HepG2 (cell line): ENCODE data around the gene CTU2. TPM values are rescaled to one million over a fixed set of nuclear protein-coding genes. Genes with fewer than 3 reads are reported as not detected.
A peak's percentile ranks its signal among the peaks of the same experiment; 100 is the strongest.

ENCODE experiments used
- FOXA1 ChIP-seq, 2 experiments: fragments of 450-650 bp in 1 of 2; sonication (generic) in 1 of 2; formaldehyde crosslinking in 1 of 2; IDR thresholded peaks; 2 replicates each; pipeline versions ENCODE4 v1.4.0 to v1.6.1; 2016 to 2020; ENCODE audit warnings: missing genetic modification reagents in 1 of 2
- GZF1 ChIP-seq: sonication (generic); formaldehyde crosslinking; IDR thresholded peaks from 2 replicates; pipeline ENCODE4 v1.5.1; 2020; ENCODE audit warnings: mild to moderate bottlenecking, missing genetic modification reagents
- HNRNPL ChIP-seq: fragments of 200-400 bp; formaldehyde crosslinking; IDR thresholded peaks from 2 replicates; pipeline ENCODE4 v1.6.1; 2017; ENCODE audit warnings: mild to moderate bottlenecking, low read depth, low read length
- KDM4B ChIP-seq: sonication (generic); formaldehyde crosslinking; IDR thresholded peaks from 2 replicates; pipeline ENCODE4 v1.4.0; 2020; ENCODE audit warnings: missing genetic modification reagents
- KMT2B ChIP-seq: IDR thresholded peaks from 2 replicates; pipeline ENCODE4 v1.6.1; 2016; ENCODE audit warnings: missing genetic modification reagents, missing compliant biosample characterization
- MXD3 ChIP-seq: IDR thresholded peaks from 2 replicates; pipeline ENCODE4 v1.6.1; 2016; ENCODE audit warnings: mild to moderate bottlenecking, missing biosample characterization, missing genetic modification reagents
- NRL ChIP-seq: sonication (generic); formaldehyde crosslinking; IDR thresholded peaks from 2 replicates; pipeline ENCODE4 v1.5.0; 2020; ENCODE audit warnings: missing genetic modification reagents, mild to moderate bottlenecking, moderate library complexity, borderline replicate concordance
- PBX3 ChIP-seq: sonication (generic); formaldehyde crosslinking; IDR thresholded peaks from 2 replicates; pipeline ENCODE4 v1.8.1; 2023; ENCODE audit warnings: missing genetic modification reagents, inconsistent platforms, borderline replicate concordance
- PRDM10 ChIP-seq: sonication (generic); formaldehyde crosslinking; IDR thresholded peaks from 2 replicates; pipeline ENCODE4 v1.4.0; 2020; ENCODE audit warnings: low read depth, missing genetic modification reagents
- SAFB2 ChIP-seq: sonication (generic); formaldehyde crosslinking; IDR thresholded peaks from 2 replicates; pipeline ENCODE4 v1.5.1; 2020; ENCODE audit warnings: missing genetic modification reagents, low read depth, mild to moderate bottlenecking, borderline replicate concordance
- SMYD3 ChIP-seq: sonication (generic); formaldehyde crosslinking; IDR thresholded peaks from 2 replicates; pipeline ENCODE4 v1.8.1; 2023; ENCODE audit warnings: mild to moderate bottlenecking, missing genetic modification reagents
- TARDBP ChIP-seq: sonication (generic); formaldehyde crosslinking; IDR thresholded peaks from 2 replicates; pipeline ENCODE4 v1.8.0; 2022; ENCODE audit warnings: mild to moderate bottlenecking, missing genetic modification reagents
- USF2 ChIP-seq, 2 experiments: sonication (generic) in 1 of 2; formaldehyde crosslinking in 1 of 2; IDR thresholded peaks; 2 replicates each; pipeline versions ENCODE4 v1.5.1 to v1.6.1; 2011 to 2020; ENCODE audit warnings: borderline replicate concordance in 1 of 2, low read depth in 1 of 2, low read length in 1 of 2, mild to moderate bottlenecking in 1 of 2, missing genetic modification reagents in 1 of 2, moderate library complexity in 1 of 2
- YEATS4 ChIP-seq: sonication (generic); formaldehyde crosslinking; IDR thresholded peaks from 2 replicates; pipeline ENCODE4 v1.4.0; 2020; ENCODE audit warnings: missing genetic modification reagents, borderline replicate concordance
- ZNF260 ChIP-seq: sonication (generic); formaldehyde crosslinking; IDR thresholded peaks from 2 replicates; pipeline ENCODE4 v1.4.0; 2020; ENCODE audit warnings: missing genetic modification reagents, low read depth, mild to moderate bottlenecking, borderline replicate concordance
- ZNF564 ChIP-seq: sonication (generic); formaldehyde crosslinking; IDR thresholded peaks from 2 replicates; pipeline ENCODE4 v1.8.1; 2023; ENCODE audit warnings: mild to moderate bottlenecking, missing genetic modification reagents
- ZNF781 ChIP-seq: sonication (generic); formaldehyde crosslinking; IDR thresholded peaks from 2 replicates; pipeline ENCODE4 v1.5.1; 2020; ENCODE audit warnings: borderline replicate concordance, mild to moderate bottlenecking, missing genetic modification reagents; ENCODE audit errors: not compliant biosample characterization
- ZZZ3 ChIP-seq: sonication (generic); formaldehyde crosslinking; IDR thresholded peaks from 2 replicates; pipeline ENCODE4 v1.4.0; 2020; ENCODE audit warnings: missing genetic modification reagents, mild to moderate bottlenecking, borderline replicate concordance
- polyA plus RNA-seq, 8 experiments: library from polyadenylated mRNA; depleted of rRNA in 3 of 8; stranded (reverse) in 7 of 8; unstranded in 1 of 8; fragments of >200 nt; fragmentation: Illumina TruSeq in 4 of 8; extraction: Trizol in 4 of 8; gene quantifications; 2 replicates each; pipeline versions ENCODE4 v1.2.1 to v1.2.3, GENCODE V29; 2011 to 2016; ENCODE audit warnings: low read depth in 4 of 8, missing spikeins in 1 of 8, mixed read lengths in 1 of 8; ENCODE audit not compliant: insufficient read depth in 1 of 8
- total RNA-seq, 5 experiments: library from RNA; depleted of rRNA; stranded (reverse); fragments of >200 nt; fragmentation: Illumina TruSeq; extraction: Trizol; gene quantifications; 2 replicates each; pipeline ENCODE4 v1.2.3, GENCODE V29; 2016; ENCODE audit warnings: low read depth in 1 of 5

The CTU2 gene
- total and polyA plus RNA-seq, 2 of the 13 experiments (the other 11 are each of a cell fraction or from before 2014, with no cell fraction given): 13.3 to 21.9 TPM

- TF ChIP-seq USF2 (IDR thresholded peaks at IDR 0.05; ENCODE audit: low read depth, low read length): peak; percentile 3; the same call in 1 of the 2 replicates
- TF ChIP-seq USF2 (CRISPR knock-in tag; IDR thresholded peaks at IDR 0.05; ENCODE audit: borderline replicate concordance): peak; percentile 32; the same call in 1 of the 2 replicates
- TF ChIP-seq MXD3 (CRISPR knock-in tag): peak; percentile 87
- TF ChIP-seq ZNF781: peak; percentile 84
- peak; percentile 89; the same call in 1 of the 2 replicates for TF ChIP-seq GZF1
- peak; percentile 72; the same call in 1 of the 2 replicates for TF ChIP-seq SAFB2 (CRISPR knock-in tag)
- peak; percentile 59; the same call in 1 of the 2 replicates for TF ChIP-seq ZZZ3 (CRISPR knock-in tag)
- no peak for TF ChIP-seq PRDM10 (CRISPR knock-in tag)
- TF ChIP-seq KDM4B: peak; percentile 68; the same call in 1 of the 2 replicates
- TF ChIP-seq HNRNPL: 0 out of 2 replicates have a peak, but pooled peaks have one; percentile 26
- TF ChIP-seq ZNF564 (CRISPR knock-in tag): peak; percentile 86; the same call in 1 of the 2 replicates
- TF ChIP-seq PBX3 (CRISPR knock-in tag): peak; percentile 73; the same call in 1 of the 2 replicates
- TF ChIP-seq TARDBP (CRISPR knock-in tag): peak; percentile 74
- no peak; the same call in 1 of the 2 replicates for TF ChIP-seq NRL
- TF ChIP-seq FOXA1 (IDR thresholded peaks at IDR 0.05): no peak
- peak; percentile 59 for TF ChIP-seq FOXA1 (CRISPR knock-in tag; IDR thresholded peaks at IDR 0.05)
- TF ChIP-seq ZNF260 (CRISPR knock-in tag): no peak
- peak; percentile 72; the same call in 1 of the 2 replicates for TF ChIP-seq YEATS4
- peak; percentile 76 for TF ChIP-seq KMT2B (CRISPR knock-in tag)
- peak; percentile 70; the same call in 1 of the 2 replicates for TF ChIP-seq SMYD3
Observed at GRCh38 chr16:88662843-88663606, 43.3 kb upstream of the CTU2 start, which contains the start of gene MVD (continued).
